ENCODE measurements around the gene GATAD2B.

GRCh38 chr1:153940756-153941155 is 18.0 kb upstream of the GATAD2B start:
- TF ChIP-seq POLR2AphosphoS5 (IDR thresholded peaks at IDR 0.05) (no peak), CTCF (IDR thresholded peaks at IDR 0.05; ENCODE audit: poor library complexity, severe bottlenecking) (no peak), SMC3 (conservative IDR thresholded peaks at IDR 0.05; ENCODE audit: poor library complexity) (no peak), EP300 (conservative IDR thresholded peaks at IDR 0.05; ENCODE audit: poor library complexity, severe bottlenecking) (no peak), REST (IDR thresholded peaks at IDR 0.05; ENCODE audit: borderline replicate concordance) (no peak), EZH2 (IDR thresholded peaks at IDR 0.05; ENCODE audit: borderline replicate concordance, insufficient read depth, low read length, poor library complexity, severe bottlenecking) (no peak), RAD21 (conservative IDR thresholded peaks at IDR 0.05) (no peak)
